ENCODE data around the gene TIGD6. TPM values are rescaled to one million over a fixed set of nuclear protein-coding genes. Genes with fewer than 3 reads are reported as not detected.

Gene TIGD6
- total and polyA plus RNA-seq, 5 experiments from 2014 or later, result 2.7 to 6.3 (median 4.5) TPM

GRCh38 chr5:149961186-149961685, 39.2 kb downstream of the TIGD6 start:
- H3K27ac Mint-ChIP-seq, result peak overlapping the region; percentile 40 to 94 (median 80)
- ATAC-seq (no peak), DNase-seq (peak in 3 of 10 donors; percentile 2 to 10 (median 6))
- H3K27me3 Mint-ChIP-seq, result no peaks in the 10 kb centered on the region
- H3K4me1 Mint-ChIP-seq, result peaks cover 24 to 44% (median 38%) of the 10 kb centered on the region in 4 donors
- no peaks in the 10 kb centered on the region for H3K9me3 Mint-ChIP-seq
- POLR2A ChIA-PET, result interaction anchor here (1.0 to 1.5 kb wide), 3 partner anchors 37 to 720 kb away, joined by 3 to 11 read pairs (median 4); partner anchors contain the start of genes HMGXB3 and TIGD6
- H3K36me3 Mint-ChIP-seq, result peaks cover 0 to 2% (median 0%) of the 10 kb centered on the region in 3 donors
- H3K4me3 Mint-ChIP-seq, result peak overlapping the region; percentile 89 to 99 (median 97)

GRCh38 chr5:149960272-149961185, 39.9 kb downstream of the TIGD6 start, which contains the start of gene SLC26A2:
SLC26A2 (plus strand) TSS chr5:149960758; CDS start chr5:149977653, 16,895 bp downstream.
- ATAC-seq (peak; percentile 97 to 99), DNase-seq (peak; percentile 85 to 96 (median 90))
- peak within 1 kb of the TSS; percentile 96 to 99 (median 98) for H3K27ac Mint-ChIP-seq
- peaks cover 24 to 42% (median 38%) of the 10 kb centered on the region in 4 donors for H3K4me1 Mint-ChIP-seq
- H3K36me3 Mint-ChIP-seq, result peaks cover 0 to 2% (median 0%) of the 10 kb centered on the region in 3 donors
- POLR2A ChIA-PET, result interaction anchor here (1.0 to 1.5 kb wide), 5 partner anchors 9 to 719 kb away, joined by 3 to 11 read pairs (median 3); partner anchors contain the start of genes HMGXB3 and TIGD6
- H3K4me3 Mint-ChIP-seq, result peak within 1 kb of the TSS; percentile 92 to 99 (median 98)
- H3K27me3 Mint-ChIP-seq, result no peaks in the 10 kb centered on the region
- no peaks in the 10 kb centered on the region for H3K9me3 Mint-ChIP-seq

GRCh38 chr5:149959406-149960236, 40.8 kb downstream of the TIGD6 start:
- H3K4me3 Mint-ChIP-seq, result peak overlapping the region; percentile 92 to 99 (median 98)
- POLR2A ChIA-PET, result interaction anchor here (1.0 to 1.6 kb wide), 6 partner anchors 8 to 41 kb away, joined by 3 to 11 read pairs (median 3); partner anchors contain the start of genes HMGXB3 and TIGD6
- ATAC-seq (no peak), DNase-seq (peak in 8 of 10 donors; percentile 6 to 40 (median 19))
- H3K4me1 Mint-ChIP-seq, result peaks cover 24 to 40% (median 38%) of the 10 kb centered on the region in 4 donors
- H3K36me3 Mint-ChIP-seq, result peaks cover 0 to 2% (median 0%) of the 10 kb centered on the region in 3 donors
- no peaks in the 10 kb centered on the region for H3K9me3 Mint-ChIP-seq
- no peaks in the 10 kb centered on the region for H3K27me3 Mint-ChIP-seq
- H3K27ac Mint-ChIP-seq, result peak overlapping the region; percentile 80 to 99 (median 97)

GRCh38 chr5:149957855-149958254, 42.6 kb downstream of the TIGD6 start:
- POLR2A ChIA-PET, result interaction anchor here (0.5 kb wide), 1 partner anchor 826 kb away, joined by 3 read pairs; no protein-coding TSS in a partner anchor
- no peak for DNase-seq
- Mint-ChIP-seq H3K27me3 (no peaks in the 10 kb centered on the region), H3K36me3 (peaks cover 0 to 2% (median 0%) of the 10 kb centered on the region in 3 donors), H3K9me3 (no peaks in the 10 kb centered on the region), H3K4me1 (peaks cover 22 to 38% (median 35%) of the 10 kb centered on the region in 4 donors), H3K27ac (no peak overlapping the region), H3K4me3 (no peak overlapping the region)
- ATAC-seq, result no peak

GRCh38 chr5:149956685-149957084, 43.8 kb downstream of the TIGD6 start:
- ATAC-seq, result no peak
- Mint-ChIP-seq H3K27ac (no peak overlapping the region), H3K4me1 (peaks cover 12 to 26% (median 23%) of the 10 kb centered on the region in 4 donors), H3K4me3 (no peak overlapping the region), H3K36me3 (no peaks in the 10 kb centered on the region), H3K9me3 (no peaks in the 10 kb centered on the region), H3K27me3 (no peaks in the 10 kb centered on the region)
- no peak for DNase-seq
- POLR2A ChIA-PET, result no interaction called here

GRCh38 chr5:149954798-149955197, 45.7 kb downstream of the TIGD6 start:
- H3K27ac Mint-ChIP-seq, result no peak overlapping the region
- H3K9me3 Mint-ChIP-seq, result no peaks in the 10 kb centered on the region
- DNase-seq, result no peak
- ATAC-seq, result no peak
- H3K4me1 Mint-ChIP-seq, result peaks cover 6 to 11% (median 10%) of the 10 kb centered on the region in 4 donors
- H3K4me3 Mint-ChIP-seq, result no peak overlapping the region
- POLR2A ChIA-PET, result no interaction called here
- no peaks in the 10 kb centered on the region for H3K27me3 Mint-ChIP-seq
- no peaks in the 10 kb centered on the region for H3K36me3 Mint-ChIP-seq

GRCh38 chr5:149953436-149954121, 46.9 kb downstream of the TIGD6 start:
- POLR2A ChIA-PET, result no interaction called here
- H3K27ac Mint-ChIP-seq, result no peak overlapping the region

GRCh38 chr5:149951138-149951749, 49.2 kb downstream of the TIGD6 start:
- peaks cover 0 to 8% (median 3%) of the 10 kb centered on the region in 5 donors for H3K27me3 Mint-ChIP-seq
- no peak for DNase-seq

More at GRCh38 chr5:149953436-149954121, 46.9 kb downstream of the TIGD6 start:
- Mint-ChIP-seq H3K36me3 (no peaks in the 10 kb centered on the region), H3K9me3 (no peaks in the 10 kb centered on the region), H3K4me3 (no peak overlapping the region), H3K27me3 (peaks cover 0 to 3% (median 0%) of the 10 kb centered on the region in 5 donors), H3K4me1 (no peaks in the 10 kb centered on the region)
- no peak for DNase-seq
- ATAC-seq, result no peak

GRCh38 chr5:149948993-149949392, 51.5 kb downstream of the TIGD6 start:
- Mint-ChIP-seq H3K27me3 (peaks cover 0 to 8% (median 3%) of the 10 kb centered on the region in 5 donors), H3K4me3 (no peak overlapping the region), H3K4me1 (no peaks in the 10 kb centered on the region), H3K36me3 (no peaks in the 10 kb centered on the region), H3K9me3 (no peaks in the 10 kb centered on the region), H3K27ac (no peak overlapping the region)
- no peak for ATAC-seq
- POLR2A ChIA-PET, result no interaction called here
- DNase-seq, result no peak

More at GRCh38 chr5:149951138-149951749, 49.2 kb downstream of the TIGD6 start:
- ATAC-seq, result no peak
- no peak overlapping the region for H3K4me3 Mint-ChIP-seq
- POLR2A ChIA-PET, result interaction anchor here (0.6 to 0.7 kb wide), 2 partner anchors 9 to 16 kb away, joined by 3 read pairs; partner anchors contain the start of gene SLC26A2
- no peaks in the 10 kb centered on the region for H3K4me1 Mint-ChIP-seq
- no peaks in the 10 kb centered on the region for H3K9me3 Mint-ChIP-seq
- H3K27ac Mint-ChIP-seq, result no peak overlapping the region
- H3K36me3 Mint-ChIP-seq, result no peaks in the 10 kb centered on the region

GRCh38 chr5:149946118-149946517, 54.3 kb downstream of the TIGD6 start:
- Mint-ChIP-seq H3K36me3 (no peaks in the 10 kb centered on the region), H3K27me3 (peaks cover 0 to 8% (median 3%) of the 10 kb centered on the region in 5 donors), H3K27ac (no peak overlapping the region), H3K9me3 (no peaks in the 10 kb centered on the region), H3K4me3 (no peak overlapping the region), H3K4me1 (no peaks in the 10 kb centered on the region)
- ATAC-seq, result no peak
- no peak for DNase-seq
- POLR2A ChIA-PET, result no interaction called here

GRCh38 chr5:149944666-149945065, 55.8 kb downstream of the TIGD6 start, which contains the start of gene PDE6A:
PDE6A (minus strand) TSS chr5:149944793; CDS start chr5:149944673, 120 bp downstream.
- ATAC-seq (no peak), DNase-seq (no peak)
- peaks cover 0 to 8% (median 3%) of the 10 kb centered on the region in 5 donors for H3K27me3 Mint-ChIP-seq
- no peak within 1 kb of the TSS for H3K4me3 Mint-ChIP-seq
- no peaks in the 10 kb centered on the region for H3K4me1 Mint-ChIP-seq
- POLR2A ChIA-PET, result no interaction called here
- no peaks in the 10 kb centered on the region for H3K9me3 Mint-ChIP-seq
- H3K27ac Mint-ChIP-seq, result no peak within 1 kb of the TSS
- H3K36me3 Mint-ChIP-seq, result no peaks in the 10 kb centered on the region
